Measurements from ENCODE around the gene DNASE1L2.
"Not testable (repeated sequence)": the region's sequence is repeated elsewhere in the genome, so short reads cannot be mapped to it uniquely, and the experiment has no call there.

The DNASE1L2 gene

GRCh38 chr16:2226245-2226793 lies 9.9 kb upstream of the DNASE1L2 start:
- DNase-seq, result peak; percentile 52

- no peak for DNase-seq
Measured at GRCh38 chr16:2226918-2227317, 9.3 kb upstream of the DNASE1L2 start.

- DNase-seq, result no peak
Measured at GRCh38 chr16:2228161-2228824, 8.0 kb upstream of the DNASE1L2 start.

GRCh38 chr16:2229091-2229490 lies 7.2 kb upstream of the DNASE1L2 start:
- no peak for DNase-seq

- DNase-seq, result no peak
Measured at GRCh38 chr16:2229632-2230250, 6.5 kb upstream of the DNASE1L2 start.

GRCh38 chr16:2230376-2230775 lies 5.9 kb upstream of the DNASE1L2 start:
- no peak for DNase-seq

GRCh38 chr16:2231016-2231931 lies 5.0 kb upstream of the DNASE1L2 start:
- no peak for DNase-seq

- no peak for DNase-seq
Measured at GRCh38 chr16:2232094-2232990, 3.9 kb upstream of the DNASE1L2 start.

- DNase-seq, result no peak
Measured at GRCh38 chr16:2233046-2233775, 3.0 kb upstream of the DNASE1L2 start.

GRCh38 chr16:2233872-2234812 lies 2.1 kb upstream of the DNASE1L2 start:
- DNase-seq, result no peak

- no peak for DNase-seq
Measured at GRCh38 chr16:2234813-2235170, 1.5 kb upstream of the DNASE1L2 start.

- DNase-seq, result no peak
Measured at GRCh38 chr16:2235234-2235651, 1.0 kb upstream of the DNASE1L2 start.

GRCh38 chr16:2235695-2236336 lies 428 bp upstream of the DNASE1L2 start:
- no peak for DNase-seq

- no peak for DNase-seq
Measured at GRCh38 chr16:2237102-2237482, 848 bp downstream of the DNASE1L2 start.

- DNase-seq, result no peak
Measured at GRCh38 chr16:2237493-2238149, 1.4 kb downstream of the DNASE1L2 start.

- DNase-seq, result no peak
Measured at GRCh38 chr16:2238150-2238837, 2.0 kb downstream of the DNASE1L2 start.

GRCh38 chr16:2238838-2239675 lies 2.8 kb downstream of the DNASE1L2 start:
- no peak for DNase-seq

GRCh38 chr16:2240331-2240730 lies 4.1 kb downstream of the DNASE1L2 start:
- not testable (repeated sequence) for DNase-seq
